ENCODE results near the gene DCXR.

The DCXR gene

GRCh38 chr17:82025401-82026107 is 11.9 kb downstream of the DCXR start:
- Histone ChIP-seq H3K27ac (ENCODE audit: low read length, poor library complexity, severe bottlenecking) (no peak overlapping the region), H3K18ac (ENCODE audit: low read depth in 1 of 2, low read length in 2 of 2) (no peak overlapping the region), H3K4ac (ENCODE audit: low read depth in 1 of 2, low read length in 2 of 2) (no peak overlapping the region), H3K4me1 (ENCODE audit: control insufficient read depth, insufficient read depth, low read depth, low read length) (peaks cover 32% of the 10 kb centered on the region), H2BK120ac (ENCODE audit: low read depth, low read length) (no peak overlapping the region), H3K4me3 (ENCODE audit: insufficient read depth in 1 of 2, low read depth in 1 of 2, low read length in 2 of 2) (no peak overlapping the region), H2AK5ac (ENCODE audit: low read length, severe bottlenecking) (no peak overlapping the region), H3K14ac (ENCODE audit: low read length in 2 of 2) (no peak overlapping the region), H2BK15ac (ENCODE audit: low read depth, poor library complexity, severe bottlenecking) (no peak overlapping the region), H4K91ac (ENCODE audit: low read length) (no peak overlapping the region), H4K8ac (ENCODE audit: low read length) (no peak overlapping the region), H2BK5ac (ENCODE audit: low read depth, low read length, poor library complexity, severe bottlenecking) (no peak overlapping the region), H3K79me1 (replicated peaks; ENCODE audit: low read length, poor library complexity, severe bottlenecking) (peaks cover 25% of the 10 kb centered on the region), H3K9ac (ENCODE audit: low read length) (no peak overlapping the region), H3K9me3 (ENCODE audit: control insufficient read depth, low read length) (no peaks in the 10 kb centered on the region), H3K4me2 (ENCODE audit: low read length, poor library complexity, severe bottlenecking) (no peak overlapping the region), H3K36me3 (ENCODE audit: control insufficient read depth in 1 of 2, insufficient read depth in 2 of 2, low read depth in 1 of 2, low read length in 2 of 2) (peaks cover 0 to 50% of the 10 kb centered on the region in 2 experiments), H3K27me3 (ENCODE audit: control insufficient read depth in 1 of 2, insufficient read depth in 1 of 2, low read length in 2 of 2) (no peaks in the 10 kb centered on the region), H3K23ac (ENCODE audit: low read length in 2 of 2) (no peak overlapping the region), H2BK12ac (ENCODE audit: low read length in 2 of 2) (no peak overlapping the region), H2AFZ (ENCODE audit: low read depth, low read length) (no peak overlapping the region)
- no peak for DNase-seq
- 97% methylated on average over 25 of the region's 25 CpGs for WGBS

- Histone ChIP-seq H3K79me1 (replicated peaks; ENCODE audit: low read length, poor library complexity, severe bottlenecking) (peaks cover 30% of the 10 kb centered on the region), H3K27me3 (ENCODE audit: control insufficient read depth in 1 of 2, insufficient read depth in 1 of 2, low read length in 2 of 2) (no peaks in the 10 kb centered on the region), H2AFZ (ENCODE audit: low read depth, low read length) (no peak overlapping the region), H3K18ac (ENCODE audit: low read depth in 1 of 2, low read length in 2 of 2) (no peak overlapping the region), H4K8ac (ENCODE audit: low read length) (no peak overlapping the region), H2BK120ac (ENCODE audit: low read depth, low read length) (no peak overlapping the region), H2BK12ac (ENCODE audit: low read length in 2 of 2) (no peak overlapping the region), H3K23ac (ENCODE audit: low read length in 2 of 2) (no peak overlapping the region), H3K4me3 (ENCODE audit: insufficient read depth in 1 of 2, low read depth in 1 of 2, low read length in 2 of 2) (no peak overlapping the region), H3K4me1 (ENCODE audit: control insufficient read depth, insufficient read depth, low read depth, low read length) (peaks cover 31% of the 10 kb centered on the region), H2BK15ac (ENCODE audit: low read depth, poor library complexity, severe bottlenecking) (no peak overlapping the region), H3K9ac (ENCODE audit: low read length) (no peak overlapping the region), H2AK5ac (ENCODE audit: low read length, severe bottlenecking) (no peak overlapping the region), H3K9me3 (ENCODE audit: control insufficient read depth, low read length) (no peaks in the 10 kb centered on the region), H3K4ac (ENCODE audit: low read depth in 1 of 2, low read length in 2 of 2) (no peak overlapping the region), H4K91ac (ENCODE audit: low read length) (no peak overlapping the region), H2BK5ac (ENCODE audit: low read depth, low read length, poor library complexity, severe bottlenecking) (no peak overlapping the region), H3K27ac (ENCODE audit: low read length, poor library complexity, severe bottlenecking) (no peak overlapping the region), H3K4me2 (ENCODE audit: low read length, poor library complexity, severe bottlenecking) (no peak overlapping the region), H3K36me3 (ENCODE audit: control insufficient read depth in 1 of 2, insufficient read depth in 2 of 2, low read depth in 1 of 2, low read length in 2 of 2) (peaks cover 0 to 50% of the 10 kb centered on the region in 2 experiments), H3K14ac (ENCODE audit: low read length in 2 of 2) (no peak overlapping the region)
- WGBS: 96% methylated on average over 17 of the region's 17 CpGs
- no peak for DNase-seq
Measured at GRCh38 chr17:82024859-82025258, 12.6 kb downstream of the DCXR start.

GRCh38 chr17:82023447-82024241 is 13.9 kb downstream of the DCXR start:
- no peak overlapping the region for H3K27ac ChIP-seq (ENCODE audit: low read length, poor library complexity, severe bottlenecking)
- H2BK12ac ChIP-seq (ENCODE audit: low read length in 2 of 2): peak overlapping the region in 1 of 2 experiments; percentile 34
- H4K8ac ChIP-seq (ENCODE audit: low read length): no peak overlapping the region
- peak overlapping the region in 1 of 2 experiments; percentile 75 for H3K23ac ChIP-seq (ENCODE audit: low read length in 2 of 2)
- H3K79me1 ChIP-seq (replicated peaks; ENCODE audit: low read length, poor library complexity, severe bottlenecking): peaks cover 34% of the 10 kb centered on the region
- no peak overlapping the region for H2AK5ac ChIP-seq (ENCODE audit: low read length, severe bottlenecking)
- peak overlapping the region; percentile 75 to 82 for H3K4me3 ChIP-seq (ENCODE audit: insufficient read depth in 1 of 2, low read depth in 1 of 2, low read length in 2 of 2)
- no peaks in the 10 kb centered on the region for H3K9me3 ChIP-seq (ENCODE audit: control insufficient read depth, low read length)
- peak overlapping the region; percentile 96 for H3K4me2 ChIP-seq (ENCODE audit: low read length, poor library complexity, severe bottlenecking)
- H3K18ac ChIP-seq (ENCODE audit: low read depth in 1 of 2, low read length in 2 of 2): peak overlapping the region; percentile 10 to 37
- H3K36me3 ChIP-seq (ENCODE audit: control insufficient read depth in 1 of 2, insufficient read depth in 2 of 2, low read depth in 1 of 2, low read length in 2 of 2): peaks cover 5 to 48% of the 10 kb centered on the region in 2 experiments
- no peak overlapping the region for H2BK120ac ChIP-seq (ENCODE audit: low read depth, low read length)
- WGBS: 13% methylated on average over 55 of the region's 55 CpGs
- H4K91ac ChIP-seq (ENCODE audit: low read length): peak overlapping the region; percentile 22
- peak overlapping the region; percentile 63 to 71 for H3K4ac ChIP-seq (ENCODE audit: low read depth in 1 of 2, low read length in 2 of 2)
- H2AFZ ChIP-seq (ENCODE audit: low read depth, low read length): peak overlapping the region; percentile 76
- peak overlapping the region in 1 of 2 experiments; percentile 95 for H3K14ac ChIP-seq (ENCODE audit: low read length in 2 of 2)
- no peaks in the 10 kb centered on the region for H3K27me3 ChIP-seq (ENCODE audit: control insufficient read depth in 1 of 2, insufficient read depth in 1 of 2, low read length in 2 of 2)
- peaks cover 33% of the 10 kb centered on the region for H3K4me1 ChIP-seq (ENCODE audit: control insufficient read depth, insufficient read depth, low read depth, low read length)
- peak; percentile 43 for DNase-seq
- no peak overlapping the region for H2BK15ac ChIP-seq (ENCODE audit: low read depth, poor library complexity, severe bottlenecking)
- peak overlapping the region; percentile 71 for H3K9ac ChIP-seq (ENCODE audit: low read length)
- no peak overlapping the region for H2BK5ac ChIP-seq (ENCODE audit: low read depth, low read length, poor library complexity, severe bottlenecking)

GRCh38 chr17:82022981-82023446 is 14.5 kb downstream of the DCXR start, which contains the start of gene LRRC45:
Gene LRRC45, plus strand, starts transcription at chr17:82023305. Its CDS starts 339 bp downstream, at chr17:82023644.
- H3K4me3 ChIP-seq (ENCODE audit: insufficient read depth in 1 of 2, low read depth in 1 of 2, low read length in 2 of 2): peak within 1 kb of the TSS; percentile 90 to 93
- H2BK12ac ChIP-seq (ENCODE audit: low read length in 2 of 2): peak within 1 kb of the TSS; percentile 52 to 67
- H3K4me1 ChIP-seq (ENCODE audit: control insufficient read depth, insufficient read depth, low read depth, low read length): peaks cover 38% of the 10 kb centered on the region
- no peaks in the 10 kb centered on the region for H3K27me3 ChIP-seq (ENCODE audit: control insufficient read depth in 1 of 2, insufficient read depth in 1 of 2, low read length in 2 of 2)
- H2BK15ac ChIP-seq (ENCODE audit: low read depth, poor library complexity, severe bottlenecking): no peak within 1 kb of the TSS
- H3K9me3 ChIP-seq (ENCODE audit: control insufficient read depth, low read length): no peaks in the 10 kb centered on the region
- 1% methylated on average over 36 of the region's 42 CpGs for WGBS
- peaks cover 10 to 48% of the 10 kb centered on the region in 2 experiments for H3K36me3 ChIP-seq (ENCODE audit: control insufficient read depth in 1 of 2, insufficient read depth in 2 of 2, low read depth in 1 of 2, low read length in 2 of 2)
- peak; percentile 100 for DNase-seq
- peak within 1 kb of the TSS; percentile 63 to 71 for H3K4ac ChIP-seq (ENCODE audit: low read depth in 1 of 2, low read length in 2 of 2)
- H2AK5ac ChIP-seq (ENCODE audit: low read length, severe bottlenecking): peak within 1 kb of the TSS; percentile 38
- H2BK120ac ChIP-seq (ENCODE audit: low read depth, low read length): peak within 1 kb of the TSS; percentile 58
- H4K8ac ChIP-seq (ENCODE audit: low read length): peak within 1 kb of the TSS; percentile 45
- peaks cover 34% of the 10 kb centered on the region for H3K79me1 ChIP-seq (replicated peaks; ENCODE audit: low read length, poor library complexity, severe bottlenecking)
- H3K27ac ChIP-seq (ENCODE audit: low read length, poor library complexity, severe bottlenecking): no peak within 1 kb of the TSS
- peak within 1 kb of the TSS; percentile 89 for H3K9ac ChIP-seq (ENCODE audit: low read length)
- H4K91ac ChIP-seq (ENCODE audit: low read length): peak within 1 kb of the TSS; percentile 80
- H3K4me2 ChIP-seq (ENCODE audit: low read length, poor library complexity, severe bottlenecking): peak within 1 kb of the TSS; percentile 96
- peak within 1 kb of the TSS; percentile 50 to 88 for H3K18ac ChIP-seq (ENCODE audit: low read depth in 1 of 2, low read length in 2 of 2)
- peak within 1 kb of the TSS; percentile 93 for H2AFZ ChIP-seq (ENCODE audit: low read depth, low read length)
- no peak within 1 kb of the TSS for H2BK5ac ChIP-seq (ENCODE audit: low read depth, low read length, poor library complexity, severe bottlenecking)
- peak within 1 kb of the TSS in 1 of 2 experiments; percentile 87 for H3K23ac ChIP-seq (ENCODE audit: low read length in 2 of 2)
- H3K14ac ChIP-seq (ENCODE audit: low read length in 2 of 2): peak within 1 kb of the TSS in 1 of 2 experiments; percentile 95

All from mesenchymal stem cell (in vitro differentiated cells and primary cell).